GM18870 (cell line): ENCODE measurements around the gene SLIT1.
"Not testable (repeated sequence)": the region's sequence is repeated elsewhere in the genome, so short reads cannot be mapped to it uniquely, and the experiment has no call there.

Source experiments
- ATAC-seq: cut with Tn5 transposase; IDR thresholded peaks from one replicate; pipeline ENCODE4 v1.9.1; 2021; ENCODE audit warnings: moderate library complexity; ENCODE audit not compliant: unreplicated experiment

The SLIT1 gene

GRCh38 chr10:97087296-97087695, 98.5 kb downstream of the SLIT1 start:
- ATAC-seq: no peak

- no peak for ATAC-seq
Observed at GRCh38 chr10:97086530-97086929, 99.2 kb downstream of the SLIT1 start.

- ATAC-seq: no peak
Observed at GRCh38 chr10:97083228-97083829, 102.4 kb downstream of the SLIT1 start.

GRCh38 chr10:97082575-97082974, 103.2 kb downstream of the SLIT1 start:
- not testable (repeated sequence) for ATAC-seq

- no peak for ATAC-seq
Observed at GRCh38 chr10:97081621-97082235, 104.0 kb downstream of the SLIT1 start.

- ATAC-seq: no peak
Observed at GRCh38 chr10:97080051-97080776, 105.5 kb downstream of the SLIT1 start.

- ATAC-seq: no peak
Observed at GRCh38 chr10:97079448-97079847, 106.3 kb downstream of the SLIT1 start.

- ATAC-seq: no peak
Observed at GRCh38 chr10:97078938-97079445, 106.8 kb downstream of the SLIT1 start.

- no peak for ATAC-seq
Observed at GRCh38 chr10:97078261-97078937, 107.4 kb downstream of the SLIT1 start.

- ATAC-seq: no peak
Observed at GRCh38 chr10:97076781-97077180, 109.0 kb downstream of the SLIT1 start.

- no peak for ATAC-seq
Observed at GRCh38 chr10:97075961-97076525, 109.7 kb downstream of the SLIT1 start.

- ATAC-seq: no peak
Observed at GRCh38 chr10:97075421-97075820, 110.3 kb downstream of the SLIT1 start.

- ATAC-seq: no peak
Observed at GRCh38 chr10:97074256-97075145, 111.3 kb downstream of the SLIT1 start.

GRCh38 chr10:97072851-97073665, 112.7 kb downstream of the SLIT1 start:
- ATAC-seq: no peak

GRCh38 chr10:97071496-97071895, 114.3 kb downstream of the SLIT1 start:
- no peak for ATAC-seq

- no peak for ATAC-seq
Observed at GRCh38 chr10:97069576-97070362, 116.0 kb downstream of the SLIT1 start.

GRCh38 chr10:97069026-97069425, 116.7 kb downstream of the SLIT1 start:
- no peak for ATAC-seq

- ATAC-seq: no peak
Observed at GRCh38 chr10:97067716-97068391, 117.9 kb downstream of the SLIT1 start.
